Measurements from ENCODE around the gene MSI2.

DNA sequence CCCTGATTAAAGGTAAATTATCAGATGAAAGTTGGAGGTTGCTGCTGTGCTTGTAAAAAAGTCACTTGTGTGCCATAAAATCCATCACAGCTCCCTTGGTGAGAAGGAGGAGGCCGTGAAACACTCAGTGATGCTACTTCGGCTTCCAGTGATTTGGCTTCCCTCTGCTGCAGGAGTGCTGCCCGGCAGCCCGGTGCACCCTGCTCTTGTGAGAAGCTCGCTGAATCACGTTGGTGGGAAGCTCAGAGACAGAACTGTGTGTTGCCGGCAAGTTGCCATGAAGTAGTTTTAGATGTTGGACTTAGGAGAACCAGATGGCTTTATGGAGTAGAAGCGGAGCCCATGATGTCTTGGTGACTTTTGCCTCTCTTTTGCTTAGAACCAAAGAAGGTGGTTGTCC lies 33.3 kb downstream of the MSI2 start:
- TF ChIP-seq POLR2A (IDR thresholded peaks at IDR 0.05), result no peak
- TF ChIP-seq EP300 (IDR thresholded peaks at IDR 0.05), result no peak
- TF ChIP-seq, protein P1, sequence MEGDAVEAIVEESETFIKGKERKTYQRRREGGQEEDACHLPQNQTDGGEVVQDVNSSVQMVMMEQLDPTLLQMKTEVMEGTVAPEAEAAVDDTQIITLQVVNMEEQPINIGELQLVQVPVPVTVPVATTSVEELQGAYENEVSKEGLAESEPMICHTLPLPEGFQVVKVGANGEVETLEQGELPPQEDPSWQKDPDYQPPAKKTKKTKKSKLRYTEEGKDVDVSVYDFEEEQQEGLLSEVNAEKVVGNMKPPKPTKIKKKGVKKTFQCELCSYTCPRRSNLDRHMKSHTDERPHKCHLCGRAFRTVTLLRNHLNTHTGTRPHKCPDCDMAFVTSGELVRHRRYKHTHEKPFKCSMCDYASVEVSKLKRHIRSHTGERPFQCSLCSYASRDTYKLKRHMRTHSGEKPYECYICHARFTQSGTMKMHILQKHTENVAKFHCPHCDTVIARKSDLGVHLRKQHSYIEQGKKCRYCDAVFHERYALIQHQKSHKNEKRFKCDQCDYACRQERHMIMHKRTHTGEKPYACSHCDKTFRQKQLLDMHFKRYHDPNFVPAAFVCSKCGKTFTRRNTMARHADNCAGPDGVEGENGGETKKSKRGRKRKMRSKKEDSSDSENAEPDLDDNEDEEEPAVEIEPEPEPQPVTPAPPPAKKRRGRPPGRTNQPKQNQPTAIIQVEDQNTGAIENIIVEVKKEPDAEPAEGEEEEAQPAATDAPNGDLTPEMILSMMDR (IDR thresholded peaks at IDR 0.05), result no peak

All from sigmoid colon (tissue), 4 donors.